Midbrain (tissue), 1 donor: ENCODE results near the gene MADD.
A peak's percentile ranks its signal among the peaks of the same experiment; 100 is the strongest.

ENCODE experiments used
- DNase-seq: peaks from one replicate; lab custom pipeline; 2025; lab: John Stamatoyannopoulos, UW

The MADD gene

GRCh38 chr11:47359162-47359561 lies 89.2 kb downstream of the MADD start:
- no peak for DNase-seq

GRCh38 chr11:47359586-47359985 lies 89.7 kb downstream of the MADD start:
- no peak for DNase-seq

DNA sequence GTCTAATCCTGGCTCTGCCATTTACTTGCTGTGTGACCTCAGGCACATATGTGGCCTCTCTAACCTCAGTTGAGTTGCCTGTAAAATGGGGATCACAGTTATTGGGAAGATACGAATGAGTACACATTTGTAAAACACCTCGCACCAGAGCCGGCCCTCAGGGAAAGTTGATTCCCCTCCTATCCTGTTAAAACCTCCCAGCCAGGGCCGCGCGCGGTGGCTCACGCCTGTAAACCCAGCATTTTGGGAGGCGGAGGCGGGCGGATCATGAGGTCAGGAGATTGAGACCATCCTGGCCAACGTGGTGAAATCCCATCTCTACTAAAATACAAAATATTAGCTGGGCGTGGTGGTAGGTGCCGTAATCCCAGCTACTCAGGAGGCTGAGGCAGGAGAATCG lies 90.4 kb downstream of the MADD start:
- DNase-seq: no peak

- DNase-seq: no peak
Measured at GRCh38 chr11:47361419-47361818, 91.5 kb downstream of the MADD start.

DNA sequence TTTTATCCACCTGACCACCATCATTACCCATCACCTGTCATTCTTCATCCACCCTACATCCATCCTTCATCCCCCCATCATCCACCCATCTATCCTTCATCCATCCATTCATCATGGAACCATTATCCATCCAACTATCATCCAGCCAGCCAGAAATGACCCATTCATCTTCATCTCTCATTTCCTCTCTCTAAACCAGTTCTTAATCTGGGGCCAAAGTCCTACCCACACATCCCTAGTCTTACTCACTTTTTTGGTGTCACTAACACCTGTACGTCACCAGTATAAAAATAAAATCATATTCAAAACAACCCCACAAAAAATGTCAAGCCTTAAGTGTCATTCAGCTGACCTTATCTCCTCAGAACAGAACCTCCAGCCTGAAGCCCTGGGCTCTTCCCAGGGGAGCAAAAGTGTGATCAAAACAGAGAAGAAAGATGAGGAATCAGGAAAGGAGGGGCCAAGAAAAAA lies 96.1 kb downstream of the MADD start:
- no peak for DNase-seq

DNA sequence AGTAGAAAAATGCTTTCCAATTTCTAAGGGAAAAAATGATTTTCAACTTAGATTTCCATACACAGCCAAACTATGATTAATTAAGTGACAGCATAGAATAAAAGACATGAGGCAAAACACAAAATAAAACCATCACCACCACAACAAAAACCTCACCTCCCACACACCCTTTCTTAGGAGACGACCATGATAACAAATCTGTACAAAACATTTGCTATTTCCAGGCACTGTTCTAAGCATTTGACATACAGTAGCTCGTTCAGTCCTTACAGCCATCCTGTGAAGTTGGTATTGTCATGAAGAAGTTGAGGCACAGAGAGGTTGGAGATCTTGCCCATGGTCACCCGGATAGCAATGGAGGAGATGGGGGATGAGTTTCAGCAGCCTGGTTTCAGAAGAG lies 99.7 kb downstream of the MADD start:
- DNase-seq: no peak

DNA sequence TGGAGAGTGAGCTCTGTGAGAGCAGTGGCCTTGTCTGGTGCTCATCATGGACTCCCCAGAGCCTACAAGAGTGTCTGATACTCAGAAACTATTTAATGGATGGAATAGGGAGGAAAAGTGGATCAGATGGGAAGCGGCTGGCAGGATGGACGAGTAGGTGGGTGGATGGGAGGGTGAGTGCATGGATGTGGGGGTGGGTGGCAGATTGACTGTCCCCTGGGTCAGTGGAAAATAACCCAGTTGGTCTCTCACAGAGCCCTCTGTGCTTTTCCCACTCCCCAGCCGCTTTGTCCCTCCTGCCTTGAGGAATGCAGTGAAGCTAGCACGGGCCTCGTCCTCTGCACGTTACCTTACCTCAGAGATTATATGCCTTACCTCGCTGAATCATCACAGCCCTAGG lies 102.5 kb downstream of the MADD start:
- no peak for DNase-seq

GRCh38 chr11:47373876-47374719 lies 104.2 kb downstream of the MADD start:
- peak; percentile 77 for DNase-seq

DNA sequence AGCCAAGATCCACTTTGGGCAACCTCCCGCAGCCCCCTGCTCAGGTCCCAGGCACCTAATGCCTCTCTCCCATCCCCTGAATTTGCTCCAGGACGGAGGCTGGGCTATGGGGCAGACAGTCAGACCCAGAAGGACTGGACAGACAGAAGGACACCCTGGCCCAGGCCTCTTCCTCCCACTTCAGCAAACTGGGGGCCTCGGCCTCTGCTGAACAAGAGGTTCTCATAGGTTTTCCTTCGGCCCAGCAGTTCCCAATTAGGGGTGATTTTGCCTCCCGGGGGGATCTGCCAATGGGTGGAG lies 104.7 kb downstream of the MADD start:
- DNase-seq: no peak

- DNase-seq: no peak
Measured at GRCh38 chr11:47375020-47375419, 105.1 kb downstream of the MADD start.

- DNase-seq: no peak
Measured at GRCh38 chr11:47375546-47376085, 105.7 kb downstream of the MADD start.

DNA sequence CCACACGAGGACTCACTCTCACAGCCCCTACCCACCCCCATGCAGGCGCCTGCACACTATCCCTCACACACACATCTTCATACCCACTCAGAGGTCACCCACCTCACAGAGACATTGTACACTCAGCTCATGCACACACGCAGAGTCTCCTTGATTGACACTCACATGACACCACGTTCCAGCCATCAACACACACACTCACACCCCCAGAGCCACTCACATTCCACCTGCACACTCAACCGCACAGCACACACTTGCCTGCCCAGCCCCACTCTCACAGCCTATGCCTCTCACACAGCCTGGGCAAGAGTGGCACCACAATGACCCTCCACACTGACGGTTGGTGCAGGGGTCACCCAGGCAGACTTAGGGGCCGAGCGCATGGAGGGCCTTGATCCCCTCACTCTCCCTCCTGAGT lies 106.2 kb downstream of the MADD start:
- no peak for DNase-seq

DNA sequence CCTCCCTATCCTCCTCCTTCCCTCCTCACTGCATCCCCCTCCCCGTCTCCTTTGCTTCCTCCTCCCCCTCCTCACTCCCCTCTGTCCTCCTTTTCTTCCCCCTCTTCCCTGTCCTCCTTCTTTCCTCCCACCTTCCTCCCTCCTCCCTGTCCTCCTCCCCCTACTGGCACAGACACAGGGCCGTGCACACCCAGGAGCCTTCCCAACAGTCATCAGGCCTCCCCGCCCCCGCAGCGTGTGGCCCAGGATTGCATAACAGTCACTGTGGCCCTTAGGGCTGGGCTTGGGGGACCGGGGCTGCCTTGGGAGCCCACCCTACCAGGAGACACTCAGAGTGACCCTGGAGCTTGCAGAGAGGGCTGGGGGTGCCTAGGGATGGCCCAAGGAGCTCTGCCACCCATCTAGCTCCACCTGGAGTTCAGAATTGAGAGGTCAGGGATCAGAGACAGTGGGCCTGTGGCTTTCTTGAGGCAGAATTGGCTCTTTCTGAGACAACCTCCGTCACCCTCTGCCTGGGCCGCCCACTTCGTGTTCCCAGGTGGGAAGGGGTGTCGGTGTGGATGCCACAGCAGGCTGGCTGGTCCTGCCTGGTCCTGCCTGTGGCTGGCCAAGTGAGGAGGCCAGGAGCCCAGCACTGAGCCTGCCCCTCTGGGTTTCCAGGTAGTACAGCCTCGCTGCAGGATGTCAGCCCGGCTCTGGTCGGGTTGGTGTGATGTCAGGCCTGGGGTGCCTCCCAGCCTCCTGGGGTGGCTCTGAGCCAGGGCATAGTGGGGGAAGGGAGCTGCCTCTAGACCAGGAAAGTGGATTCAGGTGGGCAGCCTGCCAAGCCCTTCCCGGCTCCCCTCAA lies 106.8 kb downstream of the MADD start:
- no peak for DNase-seq

DNA sequence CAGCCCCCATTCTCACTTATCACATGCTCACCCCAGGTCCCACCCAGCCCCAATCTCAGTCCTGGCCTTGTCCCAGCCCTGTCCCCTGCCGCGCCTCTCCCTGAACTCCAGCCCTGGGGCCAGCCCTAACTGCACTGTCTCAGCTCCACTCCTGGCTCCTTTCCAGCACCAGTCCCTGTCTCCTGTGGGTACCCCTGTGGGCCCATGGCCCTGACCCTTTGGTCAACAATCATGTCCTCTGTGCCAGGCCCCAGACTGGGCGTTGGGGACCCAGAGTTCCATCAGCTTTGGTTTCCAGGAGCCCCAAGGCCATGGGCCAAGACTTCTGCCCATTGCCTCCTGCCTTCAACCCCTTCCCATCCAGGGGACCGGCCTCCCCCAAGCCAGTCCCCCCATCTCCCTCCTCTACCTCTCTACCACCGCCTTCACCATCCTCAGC lies 107.7 kb downstream of the MADD start:
- DNase-seq: no peak

DNA sequence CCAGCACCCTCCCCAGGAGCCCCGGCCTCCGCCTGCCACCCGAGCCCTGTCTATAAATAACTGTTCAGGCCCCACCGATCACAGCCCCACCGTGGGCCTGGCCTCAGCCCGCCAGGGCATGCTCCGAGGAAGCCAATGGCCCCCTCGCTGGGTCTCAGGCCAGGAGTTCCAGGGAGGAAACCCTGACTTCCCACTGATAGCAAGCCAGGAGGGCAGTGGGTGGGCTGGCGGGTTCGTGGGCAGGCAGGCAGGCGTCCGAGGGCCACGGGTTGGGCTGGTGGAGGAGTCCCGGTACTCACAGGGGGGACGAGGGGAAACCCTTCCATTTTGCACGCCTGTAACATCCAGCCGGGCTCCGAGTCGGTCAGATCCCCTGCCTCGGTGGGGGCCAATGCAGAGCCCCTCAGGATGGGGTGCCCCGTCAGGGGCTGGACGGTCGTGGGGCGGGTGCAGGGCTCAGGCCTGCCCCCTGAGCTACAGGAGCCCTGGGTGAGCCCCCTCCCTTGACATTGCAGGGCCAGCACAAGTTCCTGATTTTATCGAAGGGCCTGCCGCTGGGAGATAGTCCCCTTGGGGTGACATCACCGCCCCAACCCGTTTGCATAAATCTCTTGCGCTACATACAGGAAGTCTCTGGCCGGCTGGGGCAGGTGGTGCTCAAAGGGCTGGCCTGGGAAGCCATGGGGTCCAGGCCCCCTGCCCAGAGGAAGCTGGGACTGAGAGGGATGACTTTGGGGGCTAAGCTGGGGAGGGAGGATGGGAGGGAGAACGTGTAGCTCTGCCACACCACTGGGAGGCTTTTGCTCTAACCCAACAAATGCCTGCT lies 108.3 kb downstream of the MADD start, which contains the start of gene SPI1:
SPI1 (minus strand) TSS at position 538 of the 826 bp plus-strand sequence; CDS start at position 344, 194 bp downstream.
- DNase-seq: peak; percentile 24

GRCh38 chr11:47378836-47379170 lies 108.9 kb downstream of the MADD start:
- no peak for DNase-seq

- DNase-seq: no peak
Measured at GRCh38 chr11:47379317-47379716, 109.4 kb downstream of the MADD start.
